ENCODE measurements around the gene SLC5A2.

The SLC5A2 gene

DNA sequence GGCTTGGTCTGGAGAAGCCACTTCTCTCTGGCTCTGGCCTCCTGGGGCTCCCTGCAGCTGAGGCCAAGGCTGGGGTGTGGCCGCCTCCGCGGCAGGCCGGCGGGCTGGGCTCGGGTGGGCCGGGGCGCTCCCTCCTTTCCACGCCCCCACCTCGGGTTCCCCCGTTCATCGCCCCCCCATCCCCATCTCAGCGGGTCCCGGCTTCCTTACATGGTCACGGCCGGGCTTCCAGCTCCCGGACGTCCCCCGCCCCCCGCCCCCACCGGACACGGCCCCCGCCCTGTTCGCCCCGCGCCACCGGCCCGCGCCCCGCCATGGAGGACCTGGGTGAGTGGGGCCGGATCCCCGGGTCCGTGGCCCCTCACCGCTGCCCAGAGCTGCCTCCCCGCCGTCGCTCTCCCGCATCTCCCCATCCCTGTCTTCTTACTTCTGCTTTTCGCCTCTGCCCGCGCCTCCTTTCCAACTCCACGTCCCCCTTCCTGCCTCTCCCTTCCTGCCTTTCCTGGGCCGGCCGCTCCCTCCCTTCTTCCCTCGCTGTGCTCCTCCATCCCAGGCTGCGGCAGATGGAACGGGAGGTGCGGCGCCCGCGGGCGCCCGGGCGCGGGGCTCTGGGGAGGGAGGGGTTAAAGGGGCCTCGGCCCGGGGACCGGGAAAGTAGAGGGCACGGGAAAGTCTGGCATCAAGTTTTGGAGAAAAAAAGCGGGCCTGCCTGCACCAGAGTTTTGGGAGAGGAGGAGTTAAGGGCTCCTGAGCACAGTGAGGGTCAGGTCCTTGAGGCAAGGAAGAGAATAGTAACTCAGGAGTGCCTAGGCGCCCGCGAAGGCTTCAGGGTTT is 10.8 kb upstream of the SLC5A2 start, which contains the start of gene TGFB1I1 (continued):
- TF ChIP-seq, protein P1, sequence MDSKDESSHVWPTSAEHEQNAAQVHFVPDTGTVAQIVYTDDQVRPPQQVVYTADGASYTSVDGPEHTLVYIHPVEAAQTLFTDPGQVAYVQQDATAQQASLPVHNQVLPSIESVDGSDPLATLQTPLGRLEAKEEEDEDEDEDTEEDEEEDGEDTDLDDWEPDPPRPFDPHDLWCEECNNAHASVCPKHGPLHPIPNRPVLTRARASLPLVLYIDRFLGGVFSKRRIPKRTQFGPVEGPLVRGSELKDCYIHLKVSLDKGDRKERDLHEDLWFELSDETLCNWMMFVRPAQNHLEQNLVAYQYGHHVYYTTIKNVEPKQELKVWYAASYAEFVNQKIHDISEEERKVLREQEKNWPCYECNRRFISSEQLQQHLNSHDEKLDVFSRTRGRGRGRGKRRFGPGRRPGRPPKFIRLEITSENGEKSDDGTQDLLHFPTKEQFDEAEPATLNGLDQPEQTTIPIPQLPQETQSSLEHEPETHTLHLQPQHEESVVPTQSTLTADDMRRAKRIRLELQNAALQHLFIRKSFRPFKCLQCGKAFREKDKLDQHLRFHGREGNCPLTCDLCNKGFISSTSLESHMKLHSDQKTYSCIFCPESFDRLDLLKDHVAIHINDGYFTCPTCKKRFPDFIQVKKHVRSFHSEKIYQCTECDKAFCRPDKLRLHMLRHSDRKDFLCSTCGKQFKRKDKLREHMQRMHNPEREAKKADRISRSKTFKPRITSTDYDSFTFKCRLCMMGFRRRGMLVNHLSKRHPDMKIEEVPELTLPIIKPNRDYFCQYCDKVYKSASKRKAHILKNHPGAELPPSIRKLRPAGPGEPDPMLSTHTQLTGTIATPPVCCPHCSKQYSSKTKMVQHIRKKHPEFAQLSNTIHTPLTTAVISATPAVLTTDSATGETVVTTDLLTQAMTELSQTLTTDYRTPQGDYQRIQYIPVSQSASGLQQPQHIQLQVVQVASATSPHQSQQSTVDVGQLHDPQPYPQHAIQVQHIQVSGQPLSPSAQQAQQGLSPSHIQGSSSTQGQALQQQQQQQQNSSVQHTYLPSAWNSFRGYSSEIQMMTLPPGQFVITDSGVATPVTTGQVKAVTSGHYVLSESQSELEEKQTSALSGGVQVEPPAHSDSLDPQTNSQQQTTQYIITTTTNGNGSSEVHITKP (tag by site-specific recombination; IDR thresholded peaks at IDR 0.05): peak; percentile 32; the same call in 1 of the 2 replicates
- TF ChIP-seq ZNF621 (tag by site-specific recombination; IDR thresholded peaks at IDR 0.05): no peak
- no peak for TF ChIP-seq ZNF571 (tag by site-specific recombination; IDR thresholded peaks at IDR 0.05)
- TF ChIP-seq ZFP41 (tag by site-specific recombination; IDR thresholded peaks at IDR 0.05; ENCODE audit: borderline replicate concordance): no peak
- TF ChIP-seq ZNF174 (tag by site-specific recombination; IDR thresholded peaks at IDR 0.05): no peak
- TF ChIP-seq, protein P2, sequence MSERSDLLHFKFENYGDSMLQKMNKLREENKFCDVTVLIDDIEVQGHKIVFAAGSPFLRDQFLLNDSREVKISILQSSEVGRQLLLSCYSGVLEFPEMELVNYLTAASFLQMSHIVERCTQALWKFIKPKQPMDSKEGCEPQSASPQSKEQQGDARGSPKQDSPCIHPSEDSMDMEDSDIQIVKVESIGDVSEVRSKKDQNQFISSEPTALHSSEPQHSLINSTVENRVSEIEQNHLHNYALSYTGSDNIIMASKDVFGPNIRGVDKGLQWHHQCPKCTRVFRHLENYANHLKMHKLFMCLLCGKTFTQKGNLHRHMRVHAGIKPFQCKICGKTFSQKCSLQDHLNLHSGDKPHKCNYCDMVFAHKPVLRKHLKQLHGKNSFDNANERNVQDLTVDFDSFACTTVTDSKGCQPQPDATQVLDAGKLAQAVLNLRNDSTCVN (tag by site-specific recombination; optimal IDR thresholded peaks at IDR 0.05): peak; percentile 71
- no peak for TF ChIP-seq ZNF266 (tag by site-specific recombination; IDR thresholded peaks at IDR 0.05; ENCODE audit: low read depth)
- peak; percentile 31; the same call in 1 of the 2 replicates for TF ChIP-seq ZBTB17 (tag by site-specific recombination; IDR thresholded peaks at IDR 0.05)
- TF ChIP-seq KLF1 (tag by site-specific recombination; IDR thresholded peaks at IDR 0.05): peak; percentile 81
- no peak for TF ChIP-seq ZNF202 (tag by site-specific recombination; IDR thresholded peaks at IDR 0.05; ENCODE audit: borderline replicate concordance)
- TF ChIP-seq, protein P3, sequence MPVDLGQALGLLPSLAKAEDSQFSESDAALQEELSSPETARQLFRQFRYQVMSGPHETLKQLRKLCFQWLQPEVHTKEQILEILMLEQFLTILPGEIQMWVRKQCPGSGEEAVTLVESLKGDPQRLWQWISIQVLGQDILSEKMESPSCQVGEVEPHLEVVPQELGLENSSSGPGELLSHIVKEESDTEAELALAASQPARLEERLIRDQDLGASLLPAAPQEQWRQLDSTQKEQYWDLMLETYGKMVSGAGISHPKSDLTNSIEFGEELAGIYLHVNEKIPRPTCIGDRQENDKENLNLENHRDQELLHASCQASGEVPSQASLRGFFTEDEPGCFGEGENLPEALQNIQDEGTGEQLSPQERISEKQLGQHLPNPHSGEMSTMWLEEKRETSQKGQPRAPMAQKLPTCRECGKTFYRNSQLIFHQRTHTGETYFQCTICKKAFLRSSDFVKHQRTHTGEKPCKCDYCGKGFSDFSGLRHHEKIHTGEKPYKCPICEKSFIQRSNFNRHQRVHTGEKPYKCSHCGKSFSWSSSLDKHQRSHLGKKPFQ (tag by site-specific recombination; IDR thresholded peaks at IDR 0.05): no peak
- peak; percentile 93 for TF ChIP-seq ZNF223 (tag by site-specific recombination; IDR thresholded peaks at IDR 0.05)
- no peak for TF ChIP-seq FEZF1 (tag by site-specific recombination; IDR thresholded peaks at IDR 0.05)
- TF ChIP-seq, protein P4, sequence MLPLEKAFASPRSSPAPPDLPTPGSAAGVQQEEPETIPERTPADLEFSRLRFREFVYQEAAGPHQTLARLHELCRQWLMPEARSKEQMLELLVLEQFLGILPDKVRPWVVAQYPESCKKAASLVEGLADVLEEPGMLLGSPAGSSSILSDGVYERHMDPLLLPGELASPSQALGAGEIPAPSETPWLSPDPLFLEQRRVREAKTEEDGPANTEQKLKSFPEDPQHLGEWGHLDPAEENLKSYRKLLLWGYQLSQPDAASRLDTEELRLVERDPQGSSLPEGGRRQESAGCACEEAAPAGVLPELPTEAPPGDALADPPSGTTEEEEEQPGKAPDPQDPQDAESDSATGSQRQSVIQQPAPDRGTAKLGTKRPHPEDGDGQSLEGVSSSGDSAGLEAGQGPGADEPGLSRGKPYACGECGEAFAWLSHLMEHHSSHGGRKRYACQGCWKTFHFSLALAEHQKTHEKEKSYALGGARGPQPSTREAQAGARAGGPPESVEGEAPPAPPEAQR (tag by site-specific recombination; IDR thresholded peaks at IDR 0.05): no peak
- TF ChIP-seq ZNF391 (tag by site-specific recombination; IDR thresholded peaks at IDR 0.05; ENCODE audit: borderline replicate concordance, low read depth): no peak
- TF ChIP-seq ZNF324 (tag by site-specific recombination; IDR thresholded peaks at IDR 0.05): 0 out of 2 replicates have a peak, but pooled peaks have one; percentile 38
- TF ChIP-seq GFI1B (tag by site-specific recombination; IDR thresholded peaks at IDR 0.05): no peak
- no peak for TF ChIP-seq ZNF776 (tag by site-specific recombination; IDR thresholded peaks at IDR 0.05; ENCODE audit: borderline replicate concordance)
- no peak for TF ChIP-seq ZNF221 (tag by site-specific recombination; IDR thresholded peaks at IDR 0.05; ENCODE audit: borderline replicate concordance)
- peak; percentile 23; the same call in 1 of the 2 replicates for TF ChIP-seq EGR2 (tag by site-specific recombination; IDR thresholded peaks at IDR 0.05; ENCODE audit: low read depth)
- no peak; the same call in 1 of the 2 replicates for TF ChIP-seq SP2 (tag by site-specific recombination; IDR thresholded peaks at IDR 0.05)
- TF ChIP-seq MYNN (tag by site-specific recombination; IDR thresholded peaks at IDR 0.05; ENCODE audit: borderline replicate concordance): no peak
- 0 out of 2 replicates have a peak, but pooled peaks have one; percentile 39 for TF ChIP-seq PRDM1 (tag by site-specific recombination; IDR thresholded peaks at IDR 0.05)
- no peak for TF ChIP-seq HOXD13 (CRISPR knock-in tag; IDR thresholded peaks at IDR 0.05; ENCODE audit: borderline replicate concordance)
- peak; percentile 52; the same call in 1 of the 2 replicates for TF ChIP-seq YY1 (tag by site-specific recombination; IDR thresholded peaks at IDR 0.05)
- no peak for TF ChIP-seq ZNF404 (tag by site-specific recombination; IDR thresholded peaks at IDR 0.05)
- TF ChIP-seq, protein P5, sequence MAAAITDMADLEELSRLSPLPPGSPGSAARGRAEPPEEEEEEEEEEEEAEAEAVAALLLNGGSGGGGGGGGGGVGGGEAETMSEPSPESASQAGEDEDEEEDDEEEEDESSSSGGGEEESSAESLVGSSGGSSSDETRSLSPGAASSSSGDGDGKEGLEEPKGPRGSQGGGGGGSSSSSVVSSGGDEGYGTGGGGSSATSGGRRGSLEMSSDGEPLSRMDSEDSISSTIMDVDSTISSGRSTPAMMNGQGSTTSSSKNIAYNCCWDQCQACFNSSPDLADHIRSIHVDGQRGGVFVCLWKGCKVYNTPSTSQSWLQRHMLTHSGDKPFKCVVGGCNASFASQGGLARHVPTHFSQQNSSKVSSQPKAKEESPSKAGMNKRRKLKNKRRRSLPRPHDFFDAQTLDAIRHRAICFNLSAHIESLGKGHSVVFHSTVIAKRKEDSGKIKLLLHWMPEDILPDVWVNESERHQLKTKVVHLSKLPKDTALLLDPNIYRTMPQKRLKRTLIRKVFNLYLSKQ (tag by site-specific recombination; IDR thresholded peaks at IDR 0.05; ENCODE audit: borderline replicate concordance): no peak
- no peak for TF ChIP-seq ZBTB7A (tag by site-specific recombination; IDR thresholded peaks at IDR 0.05; ENCODE audit: low read depth)
- TF ChIP-seq, protein P6, sequence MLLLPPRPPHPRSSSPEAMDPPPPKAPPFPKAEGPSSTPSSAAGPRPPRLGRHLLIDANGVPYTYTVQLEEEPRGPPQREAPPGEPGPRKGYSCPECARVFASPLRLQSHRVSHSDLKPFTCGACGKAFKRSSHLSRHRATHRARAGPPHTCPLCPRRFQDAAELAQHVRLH (tag by site-specific recombination; IDR thresholded peaks at IDR 0.05): no peak
- no peak for TF ChIP-seq ZNF837 (tag by site-specific recombination; IDR thresholded peaks at IDR 0.05)
